CMK (cell line): ENCODE data around the gene CHMP2A.
A peak's percentile ranks its signal among the peaks of the same experiment; 100 is the strongest.
"Not testable (repeated sequence)": the region's sequence is repeated elsewhere in the genome, so short reads cannot be mapped to it uniquely, and the experiment has no call there.

Experiments
- DNase-seq: peaks from one replicate; pipeline ENCODE4 v3.0.0-alpha.2; 2010; ENCODE audit warnings: low read depth

Gene CHMP2A

GRCh38 chr19:58555369-58555885 lies 522 bp upstream of the CHMP2A start:
- DNase-seq = no peak

GRCh38 chr19:58553799-58554493 lies 959 bp downstream of the CHMP2A start:
- no peak for DNase-seq

- no peak for DNase-seq
These were observed 2.2 kb downstream of the CHMP2A start for GRCh38 chr19:58552655-58553054.

- DNase-seq = no peak
These were observed 3.1 kb downstream of the CHMP2A start for GRCh38 chr19:58551577-58552471.

- DNase-seq = no peak
These were observed 3.8 kb downstream of the CHMP2A start for GRCh38 chr19:58551123-58551497.

GRCh38 chr19:58550362-58551122 lies 4.4 kb downstream of the CHMP2A start:
- DNase-seq = no peak

GRCh38 chr19:58549664-58550361 lies 5.1 kb downstream of the CHMP2A start:
- no peak for DNase-seq

GRCh38 chr19:58548859-58549663 lies 5.8 kb downstream of the CHMP2A start:
- DNase-seq = no peak

- DNase-seq = no peak
These were observed 7.3 kb downstream of the CHMP2A start for GRCh38 chr19:58547323-58548312.

GRCh38 chr19:58546019-58546530 lies 8.8 kb downstream of the CHMP2A start:
- no peak for DNase-seq

- no peak for DNase-seq
These were observed 9.5 kb downstream of the CHMP2A start for GRCh38 chr19:58545286-58546018.

- no peak for DNase-seq
These were observed 10.2 kb downstream of the CHMP2A start for GRCh38 chr19:58544591-58545285.

- DNase-seq = peak; percentile 99
These were observed 10.9 kb downstream of the CHMP2A start, which contains the start of gene TRIM28 for GRCh38 chr19:58543826-58544590. Gene TRIM28, plus strand, starts transcription at chr19:58544064. Its CDS starts 694 bp downstream, at chr19:58544758.

- not testable (repeated sequence) for DNase-seq
These were observed 12.1 kb downstream of the CHMP2A start for GRCh38 chr19:58542641-58543372.

- DNase-seq = not testable (repeated sequence)
These were observed 15.7 kb downstream of the CHMP2A start for GRCh38 chr19:58539169-58539559.
